ENCODE data around the gene ZFC3H1.

- TF ChIP-seq, protein P1, sequence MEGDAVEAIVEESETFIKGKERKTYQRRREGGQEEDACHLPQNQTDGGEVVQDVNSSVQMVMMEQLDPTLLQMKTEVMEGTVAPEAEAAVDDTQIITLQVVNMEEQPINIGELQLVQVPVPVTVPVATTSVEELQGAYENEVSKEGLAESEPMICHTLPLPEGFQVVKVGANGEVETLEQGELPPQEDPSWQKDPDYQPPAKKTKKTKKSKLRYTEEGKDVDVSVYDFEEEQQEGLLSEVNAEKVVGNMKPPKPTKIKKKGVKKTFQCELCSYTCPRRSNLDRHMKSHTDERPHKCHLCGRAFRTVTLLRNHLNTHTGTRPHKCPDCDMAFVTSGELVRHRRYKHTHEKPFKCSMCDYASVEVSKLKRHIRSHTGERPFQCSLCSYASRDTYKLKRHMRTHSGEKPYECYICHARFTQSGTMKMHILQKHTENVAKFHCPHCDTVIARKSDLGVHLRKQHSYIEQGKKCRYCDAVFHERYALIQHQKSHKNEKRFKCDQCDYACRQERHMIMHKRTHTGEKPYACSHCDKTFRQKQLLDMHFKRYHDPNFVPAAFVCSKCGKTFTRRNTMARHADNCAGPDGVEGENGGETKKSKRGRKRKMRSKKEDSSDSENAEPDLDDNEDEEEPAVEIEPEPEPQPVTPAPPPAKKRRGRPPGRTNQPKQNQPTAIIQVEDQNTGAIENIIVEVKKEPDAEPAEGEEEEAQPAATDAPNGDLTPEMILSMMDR (conservative IDR thresholded peaks at IDR 0.05; ENCODE audit: low read length) = no peak
- no peak for TF ChIP-seq EZH2phosphoT487 (IDR thresholded peaks at IDR 0.05; ENCODE audit: borderline replicate concordance)
Observed at GRCh38 chr12:71685312-71685906, 21.8 kb upstream of the ZFC3H1 start.
